ENCODE results near the gene FBXO31.
A peak's percentile ranks its signal among the peaks of the same experiment; 100 is the strongest.

The FBXO31 gene

GRCh38 chr16:87329436-87330256 is 53.9 kb downstream of the FBXO31 start:
- no peak for DNase-seq (ENCODE audit: low read depth in 2 of 2)

DNA sequence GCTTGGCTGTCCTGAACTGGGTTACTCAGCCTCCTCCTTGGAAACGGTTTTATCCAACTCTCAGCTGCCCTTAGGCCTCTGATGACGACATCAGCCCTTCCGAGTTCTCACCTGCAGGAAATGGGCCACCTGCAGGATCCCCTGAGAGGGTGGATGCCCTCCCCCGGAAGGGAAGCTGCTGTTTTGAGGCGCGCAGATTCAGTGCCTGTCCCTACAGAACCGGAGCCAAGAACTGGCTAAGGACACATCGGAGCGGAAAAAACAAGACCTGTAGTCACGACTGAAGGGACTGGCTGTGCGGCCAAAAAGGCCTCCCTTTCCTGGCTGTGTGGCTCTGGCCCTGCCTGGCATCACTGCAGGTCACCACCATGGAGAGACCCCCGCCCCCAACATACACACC is 54.7 kb downstream of the FBXO31 start:
- DNase-seq (ENCODE audit: low read depth in 2 of 2), result no peak

GRCh38 chr16:87327798-87328495 is 55.6 kb downstream of the FBXO31 start:
- DNase-seq (ENCODE audit: low read depth in 2 of 2), result no peak

- no peak for DNase-seq (ENCODE audit: low read depth in 2 of 2)
Measured at GRCh38 chr16:87326151-87326571, 57.4 kb downstream of the FBXO31 start.

DNA sequence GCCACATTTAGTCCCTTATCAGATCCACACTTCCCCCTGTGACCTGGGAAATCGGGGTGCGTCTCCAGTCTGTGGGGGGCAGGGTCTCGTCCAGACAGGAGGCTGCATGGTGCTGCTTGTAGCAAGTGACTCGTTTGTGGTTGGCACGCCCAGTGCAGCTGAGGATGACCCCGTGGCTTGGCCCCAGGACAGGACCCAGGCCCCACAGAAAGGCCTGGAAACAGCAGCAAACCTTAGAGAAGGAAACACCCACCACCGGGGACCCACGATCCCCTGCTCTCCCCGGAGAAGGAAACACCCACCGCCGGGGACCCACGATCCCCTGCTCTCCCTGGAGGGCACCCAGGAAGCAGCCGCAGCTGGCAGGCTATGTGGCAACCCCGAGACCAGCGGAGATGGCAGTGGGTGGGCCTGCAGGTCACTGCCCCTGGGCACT is 58.1 kb downstream of the FBXO31 start:
- DNase-seq (ENCODE audit: low read depth in 2 of 2), result no peak

GRCh38 chr16:87324411-87325275 is 58.9 kb downstream of the FBXO31 start:
- DNase-seq (ENCODE audit: low read depth in 2 of 2), result peak; percentile 12 to 19

GRCh38 chr16:87323727-87324410 is 59.7 kb downstream of the FBXO31 start:
- DNase-seq (ENCODE audit: low read depth in 2 of 2), result no peak

GRCh38 chr16:87322833-87323726 is 60.5 kb downstream of the FBXO31 start:
- no peak for DNase-seq (ENCODE audit: low read depth in 2 of 2)

DNA sequence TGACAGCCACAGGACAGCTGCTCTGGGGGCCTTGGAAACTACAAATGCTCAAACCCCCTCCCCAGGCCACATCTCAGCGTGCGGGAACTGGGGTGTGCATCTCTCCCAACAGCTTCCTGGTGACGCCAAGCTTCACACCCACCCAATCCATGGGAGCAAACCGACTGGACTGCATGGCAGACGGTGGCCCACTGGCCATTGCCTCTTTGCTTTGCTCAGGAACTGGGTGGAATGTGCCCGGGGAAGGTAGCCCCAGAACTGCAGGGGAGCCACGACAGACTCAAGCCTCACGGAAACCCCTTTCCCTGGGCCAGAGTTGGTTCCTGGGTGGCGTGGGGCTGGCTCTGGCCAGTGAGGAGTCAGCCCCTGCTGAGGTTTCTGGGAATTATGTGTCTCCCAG is 61.2 kb downstream of the FBXO31 start:
- no peak for DNase-seq (ENCODE audit: low read depth in 2 of 2)

DNA sequence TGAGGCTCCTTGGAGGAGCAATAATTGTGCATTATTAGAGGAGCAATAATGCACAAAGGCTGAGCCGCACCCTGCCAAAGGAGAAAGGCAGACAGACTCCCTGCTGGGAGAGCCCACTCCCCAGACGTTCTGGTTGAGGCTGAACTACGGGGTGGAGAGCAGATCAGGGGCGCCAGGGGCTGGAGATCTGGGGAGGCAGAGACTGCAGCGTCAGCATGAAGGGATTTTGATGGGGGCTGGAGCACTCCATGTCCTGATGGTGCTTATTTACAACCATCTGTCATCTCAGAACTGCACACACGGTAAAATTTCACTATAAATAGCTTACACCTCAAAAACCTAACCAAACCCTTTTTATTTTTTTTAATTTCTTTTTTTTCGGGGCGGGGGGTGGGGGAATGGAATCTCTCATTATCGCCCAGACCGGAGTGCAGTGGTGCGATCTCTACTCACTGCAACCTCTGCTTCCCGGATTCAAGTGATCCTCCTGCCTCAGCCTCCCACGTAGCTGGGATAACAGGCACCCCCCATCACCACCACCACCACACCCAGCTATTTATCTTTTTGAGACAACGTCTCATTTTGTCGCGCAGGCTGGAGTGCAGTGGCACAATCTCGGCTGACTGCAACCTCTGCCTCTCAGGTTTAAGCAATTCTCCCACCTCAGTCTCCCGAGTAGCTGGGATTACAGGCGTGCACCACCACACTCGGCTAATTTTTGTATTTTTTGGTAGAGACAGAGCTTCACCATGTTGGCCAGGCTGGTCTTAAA is 62.1 kb downstream of the FBXO31 start:
- no peak for DNase-seq (ENCODE audit: low read depth in 2 of 2)

GRCh38 chr16:87320510-87321227 is 62.9 kb downstream of the FBXO31 start:
- no peak for DNase-seq (ENCODE audit: low read depth in 2 of 2)

DNA sequence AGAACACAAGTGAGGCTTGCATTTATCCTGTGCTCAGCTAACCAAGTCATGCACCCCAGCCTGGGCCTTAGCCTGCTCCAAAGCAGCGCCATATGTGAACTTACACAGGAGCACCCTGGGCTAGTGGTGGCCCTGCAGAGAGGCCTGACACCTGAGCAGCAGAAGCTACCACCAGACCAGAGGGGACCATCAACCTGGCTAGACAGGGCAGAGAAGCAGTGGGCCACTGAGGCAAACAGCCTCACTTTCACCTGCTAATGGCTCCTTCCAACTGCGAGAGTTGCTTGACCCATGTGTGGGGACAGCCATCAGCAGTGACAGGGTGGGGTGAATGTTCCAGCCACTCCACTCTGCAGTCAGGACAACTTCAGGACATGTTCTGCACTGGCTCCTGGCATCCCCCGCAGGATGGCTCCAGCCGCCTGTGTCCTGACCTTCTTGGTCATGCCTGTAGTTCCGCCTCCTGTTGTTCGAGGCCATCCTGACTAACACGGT is 63.5 kb downstream of the FBXO31 start:
- no peak for DNase-seq (ENCODE audit: low read depth in 2 of 2)

DNA sequence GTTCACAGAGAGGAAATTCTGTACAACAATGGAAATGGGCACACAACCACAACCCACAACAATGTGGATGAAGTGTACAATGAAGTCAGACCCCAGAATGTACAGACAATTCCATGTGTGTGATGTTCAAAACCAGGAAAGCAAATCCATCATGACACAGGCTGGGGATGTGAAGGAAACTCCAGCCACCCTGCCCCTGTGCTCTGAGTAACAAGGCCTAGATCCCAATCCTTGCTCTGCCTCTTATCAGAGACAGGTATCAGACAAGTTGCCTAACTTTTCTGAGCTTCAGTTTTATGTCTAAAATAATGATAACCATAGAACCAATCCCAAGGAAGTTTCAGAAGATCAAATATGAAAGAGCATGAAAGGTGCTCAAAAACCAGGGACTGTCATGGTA is 64.6 kb downstream of the FBXO31 start:
- no peak for DNase-seq (ENCODE audit: low read depth in 2 of 2)

- DNase-seq (ENCODE audit: low read depth in 2 of 2), result peak in 1 of 2 donors; percentile 2
Measured at GRCh38 chr16:87317750-87318644, 65.6 kb downstream of the FBXO31 start.

GRCh38 chr16:87316923-87317749 is 66.4 kb downstream of the FBXO31 start, which contains the start of gene C16orf95:
Gene C16orf95, minus strand, starts transcription at chr16:87317392. Its CDS starts 150 bp downstream, at chr16:87317242.
- DNase-seq (ENCODE audit: low read depth in 2 of 2), result peak; percentile 93 to 95

- DNase-seq (ENCODE audit: low read depth in 2 of 2), result no peak
Measured at GRCh38 chr16:87316450-87316922, 67.1 kb downstream of the FBXO31 start.

- no peak for DNase-seq (ENCODE audit: low read depth in 2 of 2)
Measured at GRCh38 chr16:87314990-87315420, 68.6 kb downstream of the FBXO31 start.
